NK-92 (cell line): ENCODE results near the gene MCOLN2.
"Not testable (repeated sequence)": the region's sequence is repeated elsewhere in the genome, so short reads cannot be mapped to it uniquely, and the experiment has no call there.

Experiments
- DNase-seq: peaks from one replicate; lab custom pipeline; 2025; ENCODE audit not compliant: unreplicated experiment; lab: John Stamatoyannopoulos, UW

Gene MCOLN2

DNA sequence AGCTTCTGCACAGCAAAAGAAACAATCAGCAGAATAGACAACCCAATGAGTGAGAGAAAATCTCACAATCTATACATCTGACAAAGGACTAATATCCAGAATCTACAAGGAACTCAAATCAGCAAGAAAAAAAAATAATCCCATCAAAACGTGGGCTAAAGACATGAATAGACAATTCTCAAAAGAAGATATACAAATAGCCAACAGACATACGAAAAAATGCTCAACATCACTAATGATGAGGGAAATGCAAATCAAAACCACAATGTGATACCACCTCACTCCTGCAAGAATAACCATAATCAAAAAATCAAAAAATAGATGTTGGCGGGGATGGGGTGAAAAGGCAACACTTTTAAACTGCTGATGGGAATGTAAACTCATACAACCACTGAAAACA, 10.4 kb downstream of the MCOLN2 start:
- DNase-seq: not testable (repeated sequence)

DNA sequence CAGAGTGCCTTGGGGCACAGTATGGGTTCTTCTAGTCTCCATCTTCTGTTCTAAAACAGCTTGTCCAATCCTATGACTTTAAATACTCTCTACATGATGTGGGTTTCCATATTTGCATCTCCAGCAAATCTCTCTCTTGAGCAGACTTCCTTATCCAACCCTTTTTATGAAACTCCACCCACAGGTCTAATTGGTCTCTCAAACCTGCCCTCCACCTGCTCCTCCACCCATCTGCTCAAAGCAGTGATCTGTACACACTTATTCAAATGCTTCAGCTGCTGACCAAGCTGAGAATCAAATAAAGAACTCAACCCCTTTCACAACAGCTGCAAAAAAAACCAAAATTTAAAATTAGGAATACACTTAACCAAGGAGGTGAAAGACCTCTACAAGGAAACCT, 11.5 kb downstream of the MCOLN2 start:
- no peak for DNase-seq

GRCh38 chr1:84982395-84982794, 14.5 kb downstream of the MCOLN2 start:
- DNase-seq: no peak

DNA sequence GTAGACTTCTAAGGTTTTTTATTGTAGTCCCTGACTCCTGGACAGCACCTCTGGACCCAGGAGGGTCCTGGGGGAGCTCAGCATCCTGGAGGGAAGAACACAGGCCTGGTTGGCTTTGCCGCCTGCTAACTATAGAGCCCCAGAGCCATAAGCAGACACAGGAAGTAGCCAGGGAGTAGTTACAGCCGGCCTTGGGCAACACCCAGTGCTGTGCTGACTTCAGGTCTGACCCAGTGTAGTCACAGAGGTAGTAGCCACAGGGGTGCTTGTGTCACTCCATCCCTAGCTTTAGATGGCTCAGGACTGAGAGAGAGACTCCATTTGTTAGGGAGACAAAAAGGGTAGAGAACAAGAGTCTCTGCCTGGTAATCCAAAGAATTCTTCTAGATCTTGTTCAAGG, 21.9 kb downstream of the MCOLN2 start:
- DNase-seq: no peak

DNA sequence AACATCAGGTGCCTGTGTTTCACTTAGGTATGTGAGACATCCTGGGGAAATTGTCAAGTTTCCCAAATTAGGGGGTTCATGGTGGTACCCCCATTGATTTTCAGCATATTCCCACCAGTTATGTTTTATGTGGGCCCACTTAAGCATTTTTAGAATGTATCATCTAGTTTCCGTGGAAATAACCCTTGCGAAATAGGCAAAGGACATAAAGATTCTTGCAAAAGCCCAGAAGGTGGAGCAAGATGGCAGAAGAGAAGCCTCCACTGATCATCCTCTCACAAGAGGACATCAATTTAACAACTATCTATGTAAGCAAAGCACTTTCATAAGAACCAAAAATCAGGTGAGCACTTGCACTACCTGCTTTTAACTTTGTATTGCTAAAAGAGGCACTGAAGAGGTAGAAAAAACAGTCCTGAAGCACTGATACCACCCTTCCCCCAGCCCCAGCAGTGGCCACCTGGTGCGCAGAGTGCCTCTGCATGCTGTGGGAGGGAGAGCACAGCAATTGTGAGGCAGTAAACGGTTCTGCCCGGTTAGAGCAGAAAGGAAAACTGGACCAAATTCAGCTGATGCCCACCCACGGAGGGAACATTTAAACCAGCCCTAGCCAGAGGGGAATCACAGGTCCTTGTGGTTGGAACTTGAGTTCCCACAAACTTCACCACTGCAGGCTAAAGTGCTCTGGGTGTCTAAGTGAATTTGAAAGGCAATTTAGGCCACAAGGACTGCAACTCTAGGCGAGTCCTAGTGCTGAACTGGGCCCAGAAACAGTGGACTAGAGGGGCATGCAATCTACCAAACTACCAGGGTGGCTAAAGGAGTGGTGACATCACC, 23.2 kb downstream of the MCOLN2 start:
- DNase-seq: no peak

GRCh38 chr1:84972377-84972987, 24.4 kb downstream of the MCOLN2 start:
- DNase-seq: no peak

DNA sequence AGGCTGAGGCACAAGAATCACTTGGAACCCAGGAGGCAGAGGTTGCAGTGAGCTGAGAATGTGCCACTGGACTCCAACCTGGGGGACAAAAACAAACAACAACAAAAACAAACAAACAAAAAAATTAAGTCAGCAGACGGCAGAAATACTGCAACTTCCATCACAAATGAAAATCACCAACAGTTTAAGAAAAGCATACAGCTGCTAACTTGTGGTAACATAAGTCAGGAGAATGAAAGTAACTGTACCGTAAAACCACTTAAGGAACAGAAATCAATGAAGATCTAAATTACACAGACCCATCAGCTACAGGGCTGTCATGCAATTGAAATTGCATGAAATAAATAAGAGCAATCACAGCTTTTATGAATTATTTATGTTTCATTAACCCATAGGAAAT, 25.0 kb downstream of the MCOLN2 start:
- DNase-seq: no peak

GRCh38 chr1:84969489-84970250, 27.2 kb downstream of the MCOLN2 start:
- DNase-seq: no peak

DNA sequence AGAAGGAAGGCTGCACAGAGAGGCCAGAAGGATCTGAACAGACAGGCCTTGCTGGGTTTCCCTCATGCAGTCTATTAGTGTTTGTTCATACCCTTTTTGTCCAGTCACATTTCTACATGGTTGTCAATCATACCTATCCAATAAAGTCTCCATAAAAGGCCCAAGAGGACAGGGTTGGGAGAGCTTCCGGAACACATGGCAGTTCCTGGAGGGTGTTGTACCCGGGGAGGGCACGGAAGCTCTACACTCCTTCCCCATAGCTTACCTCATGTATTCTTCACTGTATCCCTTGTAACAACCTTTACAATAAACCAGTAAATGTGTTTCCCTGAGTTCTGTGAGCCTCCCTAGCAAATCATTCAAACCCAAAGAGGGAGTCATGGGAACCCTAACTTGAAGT, 28.0 kb downstream of the MCOLN2 start:
- no peak for DNase-seq

DNA sequence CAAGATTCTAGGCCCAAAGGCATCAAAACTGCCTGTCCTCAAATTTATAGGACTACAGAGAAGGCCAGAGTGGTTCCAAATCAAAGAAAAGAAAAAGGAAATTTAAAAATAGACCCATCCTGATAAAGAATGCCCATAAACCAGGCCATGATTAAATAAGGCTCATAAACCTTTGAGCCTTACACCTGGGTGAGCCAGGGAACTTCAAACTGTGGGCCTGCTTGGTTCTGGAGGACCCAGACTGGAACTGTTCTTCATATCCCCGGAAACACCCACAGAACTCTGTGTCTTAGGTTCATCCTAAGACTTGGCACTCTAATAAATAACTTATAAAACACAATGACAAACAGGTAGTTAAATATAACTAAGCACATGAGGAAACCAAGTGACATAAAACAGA, 28.8 kb downstream of the MCOLN2 start:
- no peak for DNase-seq

DNA sequence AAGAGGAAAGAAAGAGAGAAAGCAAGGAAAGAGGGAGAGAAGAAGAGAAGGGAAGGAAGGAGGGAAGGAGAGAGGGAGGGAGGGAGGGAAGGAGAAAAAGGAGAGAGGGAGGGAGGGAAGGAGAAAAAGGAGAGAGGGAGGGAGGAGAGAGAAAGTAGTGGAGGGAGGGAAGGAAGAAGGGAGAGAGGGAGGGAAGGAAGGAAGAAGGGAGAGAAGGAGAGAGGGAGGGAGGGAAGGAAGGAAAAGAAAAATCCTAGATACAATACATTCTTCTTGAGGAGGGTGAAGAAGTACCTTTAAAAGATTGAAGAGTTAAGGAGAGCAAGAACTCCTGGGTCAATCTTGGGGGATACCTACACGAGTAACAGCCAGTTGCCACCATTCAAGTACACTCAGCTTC, 29.2 kb downstream of the MCOLN2 start:
- DNase-seq: no peak

GRCh38 chr1:84963021-84963420, 33.9 kb downstream of the MCOLN2 start:
- DNase-seq: no peak

DNA sequence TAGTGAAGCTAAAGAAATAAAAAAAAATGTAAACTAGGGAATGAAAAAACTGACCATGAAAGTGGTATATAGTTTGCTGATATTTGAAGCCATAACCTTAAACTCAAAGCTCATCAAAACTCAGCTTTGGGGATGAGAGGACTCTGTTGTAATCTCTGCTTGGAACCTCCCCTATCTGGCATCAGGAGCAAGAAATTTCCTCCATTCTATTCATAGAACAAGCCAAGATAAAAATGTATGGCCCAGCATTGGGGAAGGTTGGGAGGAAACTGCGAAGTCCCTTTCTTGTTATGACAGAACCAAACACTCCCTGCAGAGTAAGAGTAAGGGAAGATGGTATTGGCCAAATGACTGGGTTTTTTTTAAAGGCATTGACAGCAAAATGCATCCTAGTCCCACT, 35.6 kb downstream of the MCOLN2 start:
- no peak for DNase-seq

DNA sequence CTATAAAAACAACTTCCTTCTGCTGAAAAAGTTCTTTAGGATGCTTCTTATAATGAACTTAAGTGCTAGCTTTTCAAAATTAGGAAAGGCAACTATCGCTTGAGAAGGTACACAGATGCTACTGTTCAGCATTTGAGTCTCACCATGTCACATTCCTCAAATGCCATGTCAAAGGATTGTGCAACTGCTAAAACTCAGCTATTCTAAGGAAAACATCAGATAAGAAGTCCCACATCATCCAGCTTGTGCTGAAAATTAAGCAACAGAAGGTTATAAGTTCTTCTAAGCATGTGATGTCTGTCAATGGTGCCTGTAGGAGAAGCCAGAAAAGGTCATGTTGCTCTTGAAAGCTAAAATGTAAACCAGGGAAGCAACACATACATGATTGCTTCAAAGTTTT, 36.5 kb downstream of the MCOLN2 start:
- no peak for DNase-seq

DNA sequence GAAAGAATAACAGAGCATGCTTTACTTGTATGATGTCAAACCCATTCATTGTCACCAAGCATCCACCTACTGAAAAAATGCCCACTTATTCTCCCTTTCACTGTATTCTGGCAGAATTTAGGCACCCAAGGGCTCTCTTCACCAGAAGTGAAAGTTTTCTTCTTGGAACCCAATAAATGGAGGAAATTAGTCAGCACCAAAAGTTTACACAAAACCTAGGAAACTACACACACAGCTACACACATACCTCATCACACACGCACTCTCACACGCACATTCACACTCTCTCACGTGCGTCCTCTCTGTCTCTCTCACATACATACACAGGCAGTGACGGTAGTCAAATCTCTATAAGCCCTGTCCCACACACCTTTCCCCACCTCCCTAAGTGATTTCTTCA, 37.6 kb downstream of the MCOLN2 start:
- DNase-seq: no peak

GRCh38 chr1:84957966-84958365, 38.9 kb downstream of the MCOLN2 start:
- DNase-seq: no peak

- DNase-seq: no peak
Measured at GRCh38 chr1:84956655-84957054, 40.3 kb downstream of the MCOLN2 start.

- no peak for DNase-seq
Measured at GRCh38 chr1:84956097-84956496, 40.8 kb downstream of the MCOLN2 start.

DNA sequence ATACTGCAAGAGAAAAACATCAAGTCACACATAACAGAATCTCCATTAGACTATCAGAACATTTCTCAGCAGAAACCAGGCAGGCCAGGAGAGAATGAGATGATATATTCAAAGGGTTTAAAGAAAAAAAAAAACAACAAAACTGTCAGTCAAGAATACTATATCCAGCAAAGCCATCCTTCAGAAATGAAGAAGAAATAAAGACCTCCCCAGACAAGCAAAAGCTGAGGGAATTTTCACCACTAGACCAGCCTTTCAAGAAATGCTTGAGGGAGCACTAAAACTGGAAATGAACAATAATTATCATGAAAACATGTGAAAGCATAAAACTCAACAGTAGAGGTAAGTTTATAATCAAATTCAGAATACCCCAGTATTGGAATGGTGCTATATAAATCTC, 47.2 kb downstream of the MCOLN2 start:
- no peak for DNase-seq

DNA sequence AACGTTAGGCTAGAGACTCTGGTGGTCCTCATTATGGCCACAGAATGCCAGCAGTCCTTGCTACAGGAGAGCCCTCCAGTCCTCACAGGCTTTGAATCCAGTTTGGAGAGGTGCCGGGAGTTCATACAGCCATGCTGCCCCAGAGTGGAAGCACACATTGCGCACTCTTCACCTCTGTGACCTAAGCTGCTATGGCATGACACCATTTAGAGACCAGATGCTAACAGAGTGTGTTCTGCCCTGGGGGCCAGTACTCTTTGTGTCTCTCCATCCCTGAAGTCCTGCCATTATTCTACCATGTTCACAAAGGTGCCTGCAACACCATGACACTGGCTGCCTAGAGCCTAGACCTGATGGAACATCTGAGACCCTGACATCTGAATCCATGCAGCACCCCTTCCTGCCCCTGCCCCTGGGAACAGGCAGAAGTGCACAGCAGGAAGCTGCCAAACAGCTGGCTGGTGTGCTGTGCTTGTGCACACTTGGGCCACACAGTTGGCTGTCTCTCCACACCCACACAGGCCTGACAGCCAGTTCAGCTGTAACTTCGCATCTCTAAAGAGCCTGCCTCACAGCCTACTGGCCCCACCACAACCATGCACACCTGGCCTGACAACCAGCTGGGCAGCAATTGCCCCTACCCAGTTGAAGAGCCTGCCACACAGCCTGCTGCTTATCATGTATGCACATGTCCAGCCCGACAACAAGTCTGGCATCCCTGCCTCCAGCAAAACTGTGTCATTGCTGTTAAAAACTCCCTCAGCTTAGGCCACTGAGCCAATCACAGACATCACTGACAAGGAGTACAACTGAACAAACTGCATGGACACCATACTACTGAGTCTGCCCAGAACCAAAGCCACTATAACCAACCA, 49.1 kb downstream of the MCOLN2 start:
- no peak for DNase-seq

GRCh38 chr1:84946631-84947030, 50.3 kb downstream of the MCOLN2 start:
- DNase-seq: no peak
